Activated naive CD8-positive, alpha-beta T cell (primary cell): ENCODE results near the gene VWA1.
"Not testable (repeated sequence)": the region's sequence is repeated elsewhere in the genome, so short reads cannot be mapped to it uniquely, and the experiment has no call there.

Experiments used
- H3K27ac Mint-ChIP-seq: one replicate; pipeline ENCODE4 v1.8.0; 2021; ENCODE audit warnings: mixed read lengths
- H3K27me3 Mint-ChIP-seq: one replicate; pipeline ENCODE4 v1.8.0; 2021; ENCODE audit warnings: mixed read lengths
- H3K36me3 Mint-ChIP-seq: one replicate; pipeline ENCODE4 v1.8.0; 2021; ENCODE audit warnings: mixed read lengths
- H3K4me1 Mint-ChIP-seq: one replicate; pipeline ENCODE4 v1.8.0; 2021; ENCODE audit warnings: low read depth, mixed read lengths
- H3K4me3 Mint-ChIP-seq: one replicate; pipeline ENCODE4 v1.8.0; 2021; ENCODE audit warnings: mild to moderate bottlenecking, mixed read lengths
- H3K9me3 Mint-ChIP-seq: one replicate; pipeline ENCODE4 v1.8.0; 2021; ENCODE audit warnings: low read depth, mixed read lengths

Gene VWA1

GRCh38 chr1:1434131-1434823, 1.2 kb upstream of the VWA1 start:
- H3K36me3 Mint-ChIP-seq = no peaks in the 10 kb centered on the region
- no peaks in the 10 kb centered on the region for H3K27me3 Mint-ChIP-seq
- no peak overlapping the region for H3K27ac Mint-ChIP-seq
- H3K4me1 Mint-ChIP-seq = peaks cover 8% of the 10 kb centered on the region
- no peak overlapping the region for H3K4me3 Mint-ChIP-seq
- H3K9me3 Mint-ChIP-seq = no peaks in the 10 kb centered on the region

- H3K4me3 Mint-ChIP-seq = peak overlapping the region; percentile 54
- no peaks in the 10 kb centered on the region for H3K36me3 Mint-ChIP-seq
- H3K27ac Mint-ChIP-seq = no peak overlapping the region
- peaks cover 8% of the 10 kb centered on the region for H3K4me1 Mint-ChIP-seq
- no peaks in the 10 kb centered on the region for H3K27me3 Mint-ChIP-seq
- H3K9me3 Mint-ChIP-seq = no peaks in the 10 kb centered on the region
Observed at GRCh38 chr1:1434824-1435105, 725 bp upstream of the VWA1 start.

- Mint-ChIP-seq H3K27me3 (no peaks in the 10 kb centered on the region), H3K36me3 (no peaks in the 10 kb centered on the region), H3K27ac (no peak overlapping the region), H3K9me3 (no peaks in the 10 kb centered on the region), H3K4me3 (peak overlapping the region; percentile 67), H3K4me1 (peaks cover 11% of the 10 kb centered on the region)
Observed at GRCh38 chr1:1435911-1436629, 580 bp downstream of the VWA1 start.

GRCh38 chr1:1436630-1437032, 1.1 kb downstream of the VWA1 start:
- Mint-ChIP-seq H3K36me3 (no peaks in the 10 kb centered on the region), H3K27ac (no peak overlapping the region), H3K4me3 (peak overlapping the region; percentile 67), H3K9me3 (no peaks in the 10 kb centered on the region), H3K27me3 (no peaks in the 10 kb centered on the region), H3K4me1 (peaks cover 11% of the 10 kb centered on the region)

GRCh38 chr1:1437033-1437903, 1.8 kb downstream of the VWA1 start:
- no peaks in the 10 kb centered on the region for H3K27me3 Mint-ChIP-seq
- H3K27ac Mint-ChIP-seq = no peak overlapping the region
- peaks cover 11% of the 10 kb centered on the region for H3K4me1 Mint-ChIP-seq
- no peak overlapping the region for H3K4me3 Mint-ChIP-seq
- H3K36me3 Mint-ChIP-seq = no peaks in the 10 kb centered on the region
- H3K9me3 Mint-ChIP-seq = no peaks in the 10 kb centered on the region

DNA sequence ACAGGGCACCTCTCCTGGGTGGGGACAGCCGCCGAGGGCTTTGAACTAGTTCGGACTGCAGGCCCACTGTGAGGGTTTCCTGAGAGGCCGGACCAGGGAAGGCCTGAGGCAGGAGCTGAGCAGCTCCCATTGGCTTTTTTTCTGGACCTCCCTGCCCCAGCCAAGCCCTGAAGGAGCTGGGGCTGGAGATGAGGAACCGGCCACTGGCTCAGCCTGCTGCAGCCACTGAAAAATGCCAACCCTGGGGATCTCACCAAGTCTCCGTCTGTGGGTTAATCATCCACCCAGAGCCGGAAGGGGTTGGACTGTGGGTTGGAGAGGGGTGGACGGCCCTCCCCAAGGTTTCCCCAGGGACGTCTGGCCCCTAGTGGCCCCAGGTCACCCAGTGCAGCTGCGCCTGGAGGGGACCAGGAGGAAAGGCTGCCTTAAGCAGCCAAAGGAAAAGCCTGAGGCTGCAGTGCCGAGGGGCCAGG, 2.5 kb downstream of the VWA1 start:
- no peak overlapping the region for H3K27ac Mint-ChIP-seq
- no peaks in the 10 kb centered on the region for H3K27me3 Mint-ChIP-seq
- no peak overlapping the region for H3K4me3 Mint-ChIP-seq
- no peaks in the 10 kb centered on the region for H3K36me3 Mint-ChIP-seq
- peaks cover 11% of the 10 kb centered on the region for H3K4me1 Mint-ChIP-seq
- no peaks in the 10 kb centered on the region for H3K9me3 Mint-ChIP-seq

- Mint-ChIP-seq H3K4me1 (peaks cover 11% of the 10 kb centered on the region), H3K4me3 (no peak overlapping the region), H3K27ac (no peak overlapping the region), H3K27me3 (no peaks in the 10 kb centered on the region), H3K36me3 (no peaks in the 10 kb centered on the region), H3K9me3 (no peaks in the 10 kb centered on the region)
Observed at GRCh38 chr1:1438531-1439381, 3.3 kb downstream of the VWA1 start.

GRCh38 chr1:1439546-1440261, 4.2 kb downstream of the VWA1 start:
- no peaks in the 10 kb centered on the region for H3K27me3 Mint-ChIP-seq
- H3K4me3 Mint-ChIP-seq = no peak overlapping the region
- no peaks in the 10 kb centered on the region for H3K36me3 Mint-ChIP-seq
- H3K9me3 Mint-ChIP-seq = no peaks in the 10 kb centered on the region
- H3K4me1 Mint-ChIP-seq = peaks cover 11% of the 10 kb centered on the region
- H3K27ac Mint-ChIP-seq = no peak overlapping the region

DNA sequence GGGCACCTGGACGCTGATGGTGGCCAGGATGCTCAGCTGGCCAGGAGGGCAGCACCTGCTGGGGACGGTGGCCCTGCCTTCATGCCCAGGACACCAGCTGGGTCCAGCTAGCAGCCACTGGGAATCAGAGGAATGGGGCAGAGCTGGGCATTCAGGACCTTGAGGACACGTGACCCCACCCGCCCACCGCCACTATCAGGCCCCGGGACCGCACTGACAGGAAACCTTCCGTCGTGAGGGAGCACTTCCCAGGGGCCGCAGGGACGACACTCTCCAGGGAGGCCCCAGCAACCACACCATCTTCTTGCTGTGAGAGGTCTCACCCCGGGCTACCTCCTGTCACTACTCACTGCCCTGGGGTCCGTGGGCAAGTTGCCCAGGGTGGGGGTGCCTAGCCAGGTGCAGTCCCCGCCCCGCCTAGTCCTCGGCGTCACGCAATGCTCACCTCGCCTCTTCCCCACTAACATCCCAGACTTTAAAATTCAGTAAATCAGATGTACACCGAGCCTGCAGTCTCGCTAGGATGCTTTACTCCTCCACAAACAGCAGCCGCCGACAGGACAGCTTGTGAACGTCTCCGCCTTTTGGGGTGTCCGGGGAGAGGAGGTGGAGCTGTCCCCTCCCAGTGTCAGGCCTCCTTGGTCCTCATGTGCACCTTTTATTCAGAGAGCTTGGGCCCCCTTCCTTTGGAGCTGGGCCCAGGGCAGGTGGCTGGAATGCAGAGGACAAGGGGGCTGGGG, 4.9 kb downstream of the VWA1 start:
- Mint-ChIP-seq H3K4me3 (no peak overlapping the region), H3K36me3 (no peaks in the 10 kb centered on the region)

DNA sequence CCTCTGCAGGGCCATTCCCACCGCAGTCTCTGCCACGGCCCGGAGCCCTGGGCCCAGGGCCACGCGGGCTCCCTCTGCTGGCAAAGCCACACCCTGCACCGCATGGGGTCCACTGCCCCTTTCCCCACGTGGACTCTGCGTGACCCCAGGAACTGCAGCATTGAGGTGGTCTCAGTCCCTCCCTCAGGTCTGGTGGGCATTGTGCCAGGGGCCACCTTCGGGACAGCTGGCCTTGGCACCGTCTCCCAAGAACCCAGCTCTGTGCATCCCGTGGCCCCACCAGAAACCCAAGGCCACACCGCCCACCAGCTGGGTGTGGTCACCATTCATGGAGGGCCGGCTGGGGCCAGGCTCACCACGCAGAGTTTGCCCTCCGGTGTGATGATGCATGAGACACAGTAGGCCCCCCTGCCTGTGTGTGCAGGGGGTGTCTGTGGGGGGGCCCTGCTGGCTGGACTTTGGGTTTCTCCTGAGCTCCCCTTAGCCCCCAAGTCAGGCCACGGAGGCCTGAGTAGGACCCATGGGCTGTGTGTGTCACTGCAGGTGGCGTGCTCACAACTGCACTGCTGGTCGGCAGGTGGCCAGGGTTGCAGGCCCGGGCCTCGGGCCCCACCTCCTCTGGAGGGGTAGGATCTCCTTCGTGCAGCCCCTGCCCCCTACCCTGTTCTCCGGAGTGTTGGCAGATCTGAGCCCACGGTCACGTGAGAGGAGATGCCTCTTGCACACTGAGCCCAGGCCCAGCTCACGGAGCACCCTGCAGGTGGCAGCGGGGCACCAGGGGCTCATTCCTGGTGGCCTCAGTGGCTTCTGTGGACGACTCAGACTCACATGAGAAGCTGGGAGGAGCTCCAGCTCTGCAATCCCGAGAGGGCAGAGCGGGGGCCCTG, 5.8 kb downstream of the VWA1 start:
- H3K4me1 Mint-ChIP-seq = peaks cover 5% of the 10 kb centered on the region
- H3K27ac Mint-ChIP-seq = no peak overlapping the region
- no peaks in the 10 kb centered on the region for H3K36me3 Mint-ChIP-seq
- H3K9me3 Mint-ChIP-seq = no peaks in the 10 kb centered on the region
- H3K4me3 Mint-ChIP-seq = no peak overlapping the region
- H3K27me3 Mint-ChIP-seq = no peaks in the 10 kb centered on the region

More for the DNA sequence above, 4.9 kb downstream of the VWA1 start:
- H3K27me3 Mint-ChIP-seq = no peaks in the 10 kb centered on the region
- H3K27ac Mint-ChIP-seq = no peak overlapping the region
- no peaks in the 10 kb centered on the region for H3K9me3 Mint-ChIP-seq
- peaks cover 6% of the 10 kb centered on the region for H3K4me1 Mint-ChIP-seq

GRCh38 chr1:1442069-1442770, 6.7 kb downstream of the VWA1 start:
- no peaks in the 10 kb centered on the region for H3K36me3 Mint-ChIP-seq
- peaks cover 2% of the 10 kb centered on the region for H3K4me1 Mint-ChIP-seq
- no peaks in the 10 kb centered on the region for H3K9me3 Mint-ChIP-seq
- no peak overlapping the region for H3K27ac Mint-ChIP-seq
- no peak overlapping the region for H3K4me3 Mint-ChIP-seq
- no peaks in the 10 kb centered on the region for H3K27me3 Mint-ChIP-seq

GRCh38 chr1:1446631-1447030, 11.1 kb downstream of the VWA1 start:
- not testable (repeated sequence) for H3K4me3 Mint-ChIP-seq, H3K27me3 Mint-ChIP-seq, H3K4me1 Mint-ChIP-seq, H3K36me3 Mint-ChIP-seq, H3K27ac Mint-ChIP-seq, H3K9me3 Mint-ChIP-seq
